HFF-Myc (cell line): ENCODE measurements around the gene DIP2C.

Experiments
- DNase-seq: peaks from one replicate; pipeline ENCODE4 v3.0.0-alpha.2; 2011; ENCODE audit warnings: low read depth; ENCODE audit errors: extremely low read depth
- H3K4me3 ChIP-seq: replicated peaks from 2 replicates; pipeline ENCODE4 v1.5.1; 2011; ENCODE audit warnings: low read depth, mild to moderate bottlenecking, control low read depth, low read length
- TF ChIP-seq, protein P1 (sequence below): IDR thresholded peaks from 2 replicates; pipeline ENCODE4 v1.5.1; 2012; ENCODE audit warnings: mild to moderate bottlenecking, low read depth, low read length, control low read depth; ENCODE audit errors: missing control alignments

DIP2C gene

DNA sequence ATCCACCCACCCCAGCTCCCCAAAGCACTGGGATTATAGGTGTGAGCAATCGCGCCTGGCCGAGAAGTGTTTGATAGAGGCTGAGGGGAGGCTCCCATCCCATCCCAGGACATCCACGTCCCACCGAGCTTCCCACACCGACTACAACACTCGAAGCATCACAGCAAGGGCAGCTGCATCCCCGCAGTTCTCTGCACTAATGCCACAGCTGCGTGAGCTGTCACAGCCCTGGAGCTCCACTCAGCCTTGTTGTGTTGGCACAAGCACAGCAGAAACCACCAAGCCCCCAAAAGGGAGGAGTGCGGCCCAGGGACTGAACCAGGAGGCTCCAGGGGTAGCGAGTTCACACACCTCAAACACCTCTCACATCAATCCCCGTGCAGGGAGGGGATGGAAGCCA is 121.6 kb downstream of the DIP2C start:
- TF ChIP-seq, protein P1, sequence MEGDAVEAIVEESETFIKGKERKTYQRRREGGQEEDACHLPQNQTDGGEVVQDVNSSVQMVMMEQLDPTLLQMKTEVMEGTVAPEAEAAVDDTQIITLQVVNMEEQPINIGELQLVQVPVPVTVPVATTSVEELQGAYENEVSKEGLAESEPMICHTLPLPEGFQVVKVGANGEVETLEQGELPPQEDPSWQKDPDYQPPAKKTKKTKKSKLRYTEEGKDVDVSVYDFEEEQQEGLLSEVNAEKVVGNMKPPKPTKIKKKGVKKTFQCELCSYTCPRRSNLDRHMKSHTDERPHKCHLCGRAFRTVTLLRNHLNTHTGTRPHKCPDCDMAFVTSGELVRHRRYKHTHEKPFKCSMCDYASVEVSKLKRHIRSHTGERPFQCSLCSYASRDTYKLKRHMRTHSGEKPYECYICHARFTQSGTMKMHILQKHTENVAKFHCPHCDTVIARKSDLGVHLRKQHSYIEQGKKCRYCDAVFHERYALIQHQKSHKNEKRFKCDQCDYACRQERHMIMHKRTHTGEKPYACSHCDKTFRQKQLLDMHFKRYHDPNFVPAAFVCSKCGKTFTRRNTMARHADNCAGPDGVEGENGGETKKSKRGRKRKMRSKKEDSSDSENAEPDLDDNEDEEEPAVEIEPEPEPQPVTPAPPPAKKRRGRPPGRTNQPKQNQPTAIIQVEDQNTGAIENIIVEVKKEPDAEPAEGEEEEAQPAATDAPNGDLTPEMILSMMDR = no peak
- no peak for DNase-seq
- H3K4me3 ChIP-seq = no peak overlapping the region

DNA sequence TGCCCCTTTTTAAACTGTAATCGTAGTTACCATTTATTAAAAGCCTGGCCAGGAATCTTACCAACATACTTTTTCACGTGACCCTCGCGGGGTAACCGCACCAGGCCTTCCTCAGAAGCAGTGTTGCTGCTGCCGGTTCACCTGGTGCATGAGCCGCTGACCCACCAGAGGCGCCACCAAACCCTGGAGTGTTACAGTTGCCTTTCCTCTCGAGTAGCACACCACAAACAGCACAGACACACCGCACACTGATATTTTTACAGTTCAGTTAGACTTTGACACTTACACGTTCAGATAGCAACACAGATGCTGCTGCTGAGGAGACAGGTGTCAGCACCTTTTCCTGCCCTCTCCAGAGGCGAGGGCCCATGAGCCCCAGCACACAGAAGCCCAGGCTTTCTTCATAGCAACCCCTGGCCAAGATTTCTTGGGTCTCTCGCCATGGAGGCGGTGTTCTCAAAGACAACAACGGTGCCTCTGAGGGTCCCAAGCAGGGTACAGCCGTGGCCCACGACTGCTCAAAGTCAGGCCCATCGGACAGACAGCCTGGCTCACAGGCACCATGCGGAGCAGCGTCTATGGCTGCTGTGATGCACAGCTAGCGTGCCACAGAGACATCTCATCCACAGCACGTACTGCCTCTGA is 123.1 kb downstream of the DIP2C start:
- TF ChIP-seq, protein P1 = no peak
- H3K4me3 ChIP-seq = no peak overlapping the region
- DNase-seq = no peak

DNA sequence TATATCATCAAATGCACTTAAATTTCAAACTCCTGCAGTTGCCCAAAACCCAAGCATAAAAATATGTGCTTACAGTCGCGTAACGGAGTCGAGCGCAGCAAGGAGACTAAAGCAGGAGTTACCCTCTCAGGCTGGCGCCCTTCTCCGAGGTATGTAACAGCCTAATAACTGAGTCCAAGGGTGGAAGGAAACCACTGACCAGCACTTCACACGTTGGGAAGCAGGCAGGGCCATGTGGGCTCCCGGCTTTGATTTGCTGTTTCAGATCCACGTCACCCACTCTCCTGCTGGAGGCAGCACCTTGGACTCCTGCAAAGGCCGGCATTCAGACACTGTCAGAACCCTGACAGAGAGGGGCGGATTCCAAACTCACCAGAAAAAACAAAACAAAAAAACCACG is 123.8 kb downstream of the DIP2C start:
- DNase-seq = no peak
- no peak overlapping the region for H3K4me3 ChIP-seq
- TF ChIP-seq, protein P1 = no peak

DNA sequence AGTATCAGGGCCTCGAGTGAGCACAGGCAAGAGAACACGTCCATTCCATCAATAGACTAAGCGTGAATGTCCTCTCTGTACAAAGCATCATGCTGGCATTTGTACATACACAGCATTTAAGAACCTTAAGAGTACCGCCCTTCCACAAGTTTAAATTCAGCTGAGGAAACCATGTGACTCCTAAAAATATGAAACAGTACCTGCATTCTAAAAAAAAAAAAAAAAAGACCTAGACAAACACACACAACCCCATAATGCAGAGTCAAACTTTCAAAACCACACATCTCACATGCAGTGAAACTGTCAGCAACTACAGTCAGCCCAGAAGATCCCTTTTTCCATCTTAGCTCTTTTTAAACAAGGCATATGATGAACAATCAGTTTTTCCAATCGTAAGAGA is 124.3 kb downstream of the DIP2C start:
- no peak for DNase-seq
- TF ChIP-seq, protein P1 = no peak

DNA sequence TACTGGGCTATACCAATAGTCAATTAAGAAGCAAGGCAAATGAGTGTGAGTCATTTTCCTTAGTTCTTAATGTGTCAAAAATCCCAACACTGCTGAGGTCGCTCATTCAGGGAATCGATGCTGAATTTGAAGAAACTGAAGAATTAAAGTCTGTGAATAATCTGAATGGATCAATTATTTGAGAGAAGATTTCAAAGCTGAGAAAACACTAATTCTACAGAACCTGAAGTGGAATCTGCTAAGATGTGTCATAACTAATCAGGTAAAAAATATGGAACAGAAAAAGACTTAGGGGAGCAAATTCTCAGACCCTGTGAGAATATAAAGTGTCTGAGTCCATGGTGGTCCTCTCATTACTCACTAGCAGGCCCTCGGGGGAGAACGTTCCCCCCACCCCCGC is 125.6 kb downstream of the DIP2C start:
- DNase-seq = no peak
- H3K4me3 ChIP-seq = no peak overlapping the region
- TF ChIP-seq, protein P1 = no peak

More for the DNA sequence above, 124.3 kb downstream of the DIP2C start:
- no peak overlapping the region for H3K4me3 ChIP-seq

DNA sequence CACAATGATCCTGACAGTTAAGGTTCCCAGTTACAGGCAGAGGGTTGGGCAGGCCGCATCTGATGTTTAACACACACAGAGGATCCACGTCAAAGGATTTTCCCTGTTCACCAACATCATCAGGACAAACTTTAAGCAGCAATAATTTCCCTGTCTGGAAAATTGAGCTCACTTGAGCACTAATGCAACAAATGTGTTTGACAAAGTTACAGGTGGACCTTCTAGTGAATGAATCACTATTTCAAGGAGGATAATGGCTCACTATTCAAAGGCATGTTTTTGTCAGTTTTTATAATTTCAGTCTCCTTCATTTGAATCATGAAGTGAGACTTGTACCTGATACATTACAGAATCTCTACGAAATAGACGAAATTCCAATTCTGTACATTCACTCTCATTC is 127.3 kb downstream of the DIP2C start:
- DNase-seq = no peak
- TF ChIP-seq, protein P1 = no peak
- no peak overlapping the region for H3K4me3 ChIP-seq

DNA sequence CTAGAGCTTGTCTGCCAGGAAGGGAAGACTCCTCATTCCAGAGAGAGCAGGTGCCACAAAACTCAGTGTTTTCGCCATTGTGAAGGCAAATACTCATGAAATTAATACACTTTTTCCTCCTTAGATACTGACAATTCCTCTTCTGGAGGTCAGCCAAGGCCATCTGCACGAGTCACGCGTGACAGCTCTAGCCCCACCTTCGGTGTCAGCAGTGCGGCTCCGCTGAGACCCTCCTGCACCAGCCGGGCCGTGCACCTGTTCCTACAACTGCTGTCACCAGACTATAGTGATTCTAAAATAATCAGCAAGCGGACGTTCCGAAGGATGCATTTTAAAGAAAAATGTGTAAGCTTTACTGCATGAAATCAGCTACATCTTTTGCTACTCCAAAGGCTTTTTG is 127.7 kb downstream of the DIP2C start:
- no peak overlapping the region for H3K4me3 ChIP-seq
- TF ChIP-seq, protein P1 = no peak
- no peak for DNase-seq
